Activated CD4-positive, CD25-positive, alpha-beta regulatory T cell treated with anti-CD3 and anti-CD28 coated beads, Interleukin-2, amount 50 U/mL, for 24 hours (primary cell): ENCODE measurements around the gene AUTS2.

ENCODE experiments used
- ATAC-seq, 2 donors: fragments of 150-1000 bp; cut with Tn5 transposase; one replicate each; pipeline ENCODE4 v1.10.0; 2021; ENCODE audit warnings: mild to moderate bottlenecking in 1 of 2, moderate library complexity in 1 of 2

Gene AUTS2

DNA sequence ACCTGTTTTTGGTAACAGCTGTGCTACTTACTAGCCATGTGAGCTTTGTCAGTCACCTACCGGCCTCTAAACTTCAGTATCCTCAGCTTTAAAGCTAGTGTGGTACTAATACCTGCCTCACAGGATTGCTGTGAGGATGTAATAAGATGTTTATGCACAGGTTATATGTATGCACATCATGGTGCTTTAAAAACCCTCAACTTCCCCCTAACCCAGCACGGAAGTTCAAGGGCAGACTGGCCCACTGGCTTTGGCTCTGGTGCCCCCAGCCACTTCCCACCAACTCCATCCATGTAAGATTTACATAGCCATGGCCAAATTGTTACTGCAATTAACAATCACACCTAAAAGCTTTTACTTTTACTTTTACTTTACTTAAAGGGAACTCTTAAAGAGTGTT lies 857.6 kb downstream of the AUTS2 start:
- no peak for ATAC-seq

DNA sequence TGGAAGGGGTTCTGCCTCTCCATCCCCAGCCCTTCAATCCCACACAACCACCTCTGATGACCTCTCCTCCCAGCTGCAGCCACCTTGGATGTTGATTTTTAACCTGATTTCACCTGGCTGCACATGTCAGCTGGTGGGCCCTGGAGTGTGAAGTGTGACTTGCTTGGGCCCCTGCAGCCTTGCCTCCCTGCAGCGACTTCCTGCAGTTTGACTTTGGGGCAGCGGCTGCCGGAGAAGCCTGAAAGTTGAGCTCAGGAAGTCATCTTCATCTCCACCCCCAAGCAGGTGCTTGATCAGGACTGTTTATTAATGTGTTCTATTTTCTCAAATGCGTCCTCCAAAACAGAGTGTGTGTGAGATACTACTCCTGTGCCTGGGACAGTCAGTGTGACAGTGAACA lies 858.4 kb downstream of the AUTS2 start:
- ATAC-seq: no peak

DNA sequence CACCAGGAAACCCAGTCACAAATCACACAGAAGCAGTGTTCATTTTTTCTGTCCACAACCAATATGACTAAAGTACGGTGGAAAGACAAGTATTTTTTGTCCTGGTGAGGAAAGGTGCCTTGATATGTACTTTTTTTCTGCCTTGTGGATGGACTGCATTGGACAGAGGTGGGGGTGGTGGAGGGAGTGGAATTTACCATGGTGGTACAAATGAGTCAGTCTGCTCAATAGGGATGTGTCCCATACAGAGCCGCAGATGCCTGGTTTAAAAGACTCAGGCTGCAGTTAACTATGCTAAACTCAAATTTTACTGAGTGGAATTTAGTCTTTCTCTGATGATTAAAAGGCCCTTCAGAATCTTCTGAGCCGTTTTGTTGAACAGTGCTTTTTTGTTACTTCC lies 859.2 kb downstream of the AUTS2 start:
- no peak for ATAC-seq

DNA sequence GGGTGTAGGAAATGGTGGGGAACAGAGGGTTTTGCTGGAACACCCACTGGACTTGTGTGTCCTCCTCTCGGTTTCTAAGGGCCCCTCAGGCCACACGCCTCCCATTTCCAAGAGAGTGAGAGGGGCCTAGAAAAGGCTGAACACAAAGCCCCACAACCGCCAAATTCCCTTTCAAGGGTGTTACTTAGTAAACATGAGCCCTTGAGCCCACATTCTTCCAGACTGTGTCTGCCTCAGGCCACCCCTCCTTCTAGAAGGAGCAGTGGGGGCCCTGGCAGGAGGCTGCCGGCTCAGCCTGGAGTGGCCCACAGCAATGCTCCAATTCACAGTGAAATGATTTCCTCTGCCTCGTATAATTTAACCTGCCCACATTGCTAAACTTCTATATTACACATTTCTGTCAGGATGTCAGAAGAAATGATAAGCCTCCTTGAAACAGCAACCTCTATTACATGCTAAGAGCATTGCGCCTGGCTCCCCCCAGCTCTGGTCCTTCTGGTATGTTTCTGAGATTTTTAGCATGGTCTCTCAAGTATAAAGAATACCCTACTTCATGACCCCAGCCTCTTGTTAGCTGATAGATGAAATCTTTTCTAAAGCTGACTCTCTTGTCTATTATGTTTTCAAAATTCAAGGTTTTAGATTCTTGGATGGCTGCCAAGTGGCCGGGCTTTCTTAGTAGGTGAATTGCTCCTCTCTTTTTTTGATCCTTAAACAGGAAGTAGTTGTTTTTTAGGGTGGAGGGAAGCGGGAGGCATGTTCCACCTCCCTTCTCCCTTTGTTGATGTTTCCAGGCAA lies 859.8 kb downstream of the AUTS2 start:
- ATAC-seq: no peak

DNA sequence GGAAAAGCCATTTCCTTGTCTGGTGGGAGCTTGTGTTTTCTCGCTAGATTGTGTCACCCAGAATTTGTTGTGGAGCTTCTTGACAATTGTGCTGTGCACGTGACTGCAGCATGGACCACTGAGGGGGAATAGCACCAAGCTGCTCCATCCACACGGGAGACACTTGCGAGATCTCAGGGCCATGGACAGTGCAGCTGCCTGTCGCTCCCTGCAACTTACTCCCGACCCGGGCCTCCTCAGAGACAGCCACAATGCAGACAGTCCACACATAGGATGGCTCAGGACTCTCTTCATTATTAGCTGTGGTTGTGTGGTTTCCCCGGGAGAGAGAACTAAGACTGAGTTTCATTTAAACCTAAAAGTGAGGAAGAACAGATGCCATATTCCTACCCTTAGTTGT lies 860.5 kb downstream of the AUTS2 start:
- no peak for ATAC-seq

DNA sequence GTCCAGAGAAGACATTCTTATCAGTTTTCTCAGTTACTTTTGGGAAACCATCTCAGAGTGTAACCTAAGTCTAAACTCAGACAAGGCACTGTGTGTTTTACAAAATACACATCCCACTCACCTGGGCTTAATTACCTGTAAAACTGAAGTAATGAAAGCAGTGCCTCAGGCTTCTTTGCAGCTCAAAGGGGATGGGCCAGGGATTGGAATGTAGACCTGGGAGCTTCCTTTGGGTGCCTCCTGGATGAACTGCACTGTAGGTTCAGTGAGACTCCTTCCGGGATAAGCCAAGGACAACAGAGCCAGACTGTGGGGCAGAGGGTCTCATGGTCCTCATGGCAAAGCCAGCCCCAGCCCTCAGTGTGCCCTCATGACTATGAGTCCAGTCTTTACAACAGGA lies 861.3 kb downstream of the AUTS2 start:
- ATAC-seq: no peak

DNA sequence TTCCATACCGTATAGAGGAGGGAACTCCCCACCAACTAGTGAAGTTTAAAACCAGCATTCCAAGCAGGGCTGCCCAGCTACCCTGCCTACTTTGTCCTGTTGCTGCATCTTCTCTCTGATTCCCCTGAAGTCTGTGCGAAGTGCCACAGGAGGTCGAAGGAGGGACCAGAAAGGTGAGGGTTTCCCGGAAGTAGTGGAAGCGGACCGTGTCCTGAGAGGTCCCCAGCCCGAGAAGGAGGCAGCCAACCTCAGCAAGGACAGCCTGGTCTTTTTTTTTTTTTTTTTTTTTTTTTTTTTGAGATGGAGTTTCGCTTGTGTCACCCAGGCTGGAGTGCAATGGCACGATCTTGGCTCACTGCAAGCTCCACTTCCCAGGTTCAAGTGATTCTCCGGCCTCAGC lies 861.8 kb downstream of the AUTS2 start:
- no peak for ATAC-seq

DNA sequence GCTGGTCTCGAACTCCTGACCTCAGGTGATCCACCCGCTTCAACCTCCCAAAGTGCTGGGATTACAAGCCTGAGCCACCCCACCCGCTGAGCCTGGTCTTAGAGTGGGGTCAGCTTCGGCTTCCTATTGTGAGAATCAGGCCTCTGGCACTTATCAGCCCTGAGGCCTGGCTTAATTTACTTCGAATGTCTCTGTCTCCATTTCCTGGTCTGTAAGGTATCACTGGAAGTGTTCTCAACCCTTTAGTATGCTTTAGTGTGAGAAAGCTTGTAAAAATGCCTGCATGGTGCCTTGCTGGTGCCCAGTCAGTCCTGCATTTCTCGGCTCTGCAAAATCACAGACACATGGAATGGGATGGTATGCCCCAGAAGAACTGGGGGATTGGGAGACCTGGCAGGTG lies 862.3 kb downstream of the AUTS2 start:
- ATAC-seq: no peak

DNA sequence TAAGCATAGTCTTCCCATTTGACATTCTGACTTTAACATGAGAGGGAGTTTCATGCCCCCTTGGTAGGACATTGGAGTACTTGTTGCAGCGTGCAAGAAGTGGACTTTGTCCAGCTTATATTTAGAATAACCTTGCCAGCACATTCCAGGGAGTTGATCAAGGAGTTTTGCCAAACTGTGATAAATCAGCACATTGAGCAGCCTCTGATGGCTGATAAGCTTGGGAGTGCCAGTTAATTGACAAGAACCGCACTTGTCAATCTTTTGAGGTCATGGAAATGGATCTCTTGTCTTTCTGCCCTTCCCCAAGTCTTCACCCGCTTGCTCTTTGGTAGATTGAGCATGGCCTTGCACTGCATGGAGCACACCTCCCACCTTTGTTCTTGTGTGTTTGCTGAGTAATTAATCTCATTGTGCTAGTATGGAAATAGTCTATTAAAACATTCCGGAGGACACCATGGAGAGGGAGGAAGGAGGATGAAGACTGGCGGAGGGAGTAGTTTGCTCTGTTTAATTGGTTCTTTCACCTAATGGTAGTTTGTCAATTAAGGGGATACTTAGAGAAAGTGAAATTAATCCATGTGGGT lies 865.2 kb downstream of the AUTS2 start:
- ATAC-seq: no peak

DNA sequence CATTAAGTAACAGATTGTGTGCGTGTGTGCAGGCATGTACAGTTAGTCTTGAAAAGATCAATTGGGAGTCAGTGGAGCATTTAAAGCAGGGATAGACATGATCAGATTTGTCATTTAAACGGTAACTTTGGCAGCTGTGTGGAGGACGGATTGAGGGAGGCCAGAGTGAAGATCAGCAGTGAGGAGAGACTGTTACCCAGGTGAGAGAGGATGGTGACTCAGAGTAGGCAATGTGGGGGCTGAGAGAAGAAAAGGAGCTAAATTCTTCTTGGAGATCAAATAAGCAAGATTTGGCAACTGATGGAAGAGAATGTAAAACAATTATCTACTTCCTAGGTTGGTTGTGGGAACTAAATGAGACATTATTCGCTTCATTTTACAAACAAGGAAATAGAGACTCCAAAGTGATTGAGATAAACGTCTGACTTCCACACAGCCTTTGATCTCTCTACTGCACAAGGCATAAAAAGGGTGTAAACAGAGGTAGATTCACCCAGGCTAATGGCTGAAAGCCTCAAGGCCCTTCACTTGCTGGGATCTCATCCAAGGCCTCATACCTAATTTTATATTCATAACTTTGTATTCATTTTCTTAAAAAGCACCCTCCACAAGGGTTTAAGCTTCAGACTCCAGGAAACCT lies 868.6 kb downstream of the AUTS2 start:
- no peak for ATAC-seq

DNA sequence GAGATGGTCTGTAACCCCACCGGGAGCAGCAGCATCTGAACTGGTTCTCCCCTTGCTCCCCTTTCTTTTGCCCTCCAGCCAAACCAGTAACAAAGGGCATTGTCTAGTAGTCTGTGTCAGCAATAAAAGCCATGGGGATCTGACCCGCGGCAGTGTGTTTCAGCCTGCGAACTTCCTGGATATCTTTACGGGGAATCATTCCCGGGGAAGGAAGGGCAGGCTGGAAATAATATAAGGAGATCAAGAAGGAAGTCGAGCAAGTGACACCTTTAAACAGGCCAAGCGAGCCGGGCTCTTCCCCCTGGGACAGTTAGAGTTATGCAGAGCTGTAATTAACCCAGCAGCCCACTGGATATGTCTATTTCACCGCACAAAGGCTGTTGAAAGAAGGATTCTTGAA lies 872.5 kb downstream of the AUTS2 start:
- no peak for ATAC-seq

DNA sequence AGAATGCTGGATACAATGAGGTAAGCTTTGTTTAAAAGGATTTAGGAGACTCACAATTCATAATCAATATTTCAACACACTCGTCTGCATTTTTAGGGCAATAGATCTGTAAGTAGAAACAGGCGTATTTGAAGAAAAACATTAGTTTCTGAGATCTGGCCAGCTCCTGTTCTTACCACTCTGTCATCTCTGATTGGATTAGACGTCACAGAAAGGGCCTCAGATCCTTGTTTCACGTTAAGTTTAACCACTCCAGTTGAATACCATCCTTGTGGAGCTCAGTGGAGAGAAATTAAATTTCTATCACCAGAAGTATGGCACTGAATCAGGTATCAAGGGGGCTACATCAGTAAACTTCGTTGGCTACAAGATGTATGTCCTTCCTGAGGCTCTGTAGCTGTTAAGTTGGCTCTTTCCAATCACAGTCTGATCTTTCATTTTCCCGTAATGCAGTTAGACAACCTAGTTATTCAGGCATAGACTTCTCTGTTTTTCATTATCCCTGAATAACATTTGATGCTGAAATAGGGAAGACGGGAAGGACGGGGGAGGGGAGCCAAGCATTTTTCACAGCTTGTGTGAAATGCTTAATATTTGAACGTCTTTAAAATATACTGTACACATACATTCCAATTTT lies 874.4 kb downstream of the AUTS2 start:
- ATAC-seq: no peak

DNA sequence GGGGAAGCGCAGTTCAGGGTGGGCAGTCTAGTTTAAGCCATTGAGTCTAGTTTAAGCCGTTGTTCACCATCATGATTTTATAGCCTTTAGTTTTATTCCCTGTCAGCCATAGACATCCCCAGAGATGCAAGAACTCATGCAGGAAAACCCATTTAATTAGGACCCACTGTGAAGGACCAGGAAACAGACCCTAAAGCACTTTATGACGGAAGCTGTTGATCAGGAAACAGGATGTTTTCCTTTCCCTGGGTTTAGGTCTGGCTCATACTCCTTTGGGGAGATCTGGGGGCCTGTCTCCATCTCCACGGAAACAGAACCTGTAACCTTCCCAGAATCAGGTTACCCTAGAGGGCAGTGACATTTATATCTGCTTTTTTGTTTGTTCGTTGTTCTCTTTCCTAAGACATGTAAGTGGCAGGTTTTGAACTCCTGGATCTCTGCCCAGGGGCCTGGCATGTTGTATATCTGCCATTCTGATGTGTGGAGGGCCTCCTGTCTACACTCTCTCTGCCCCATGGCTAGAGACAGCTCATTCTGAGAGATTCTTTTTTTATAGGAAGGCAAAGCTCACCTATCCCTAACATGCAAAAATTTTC lies 876.5 kb downstream of the AUTS2 start:
- no peak for ATAC-seq

DNA sequence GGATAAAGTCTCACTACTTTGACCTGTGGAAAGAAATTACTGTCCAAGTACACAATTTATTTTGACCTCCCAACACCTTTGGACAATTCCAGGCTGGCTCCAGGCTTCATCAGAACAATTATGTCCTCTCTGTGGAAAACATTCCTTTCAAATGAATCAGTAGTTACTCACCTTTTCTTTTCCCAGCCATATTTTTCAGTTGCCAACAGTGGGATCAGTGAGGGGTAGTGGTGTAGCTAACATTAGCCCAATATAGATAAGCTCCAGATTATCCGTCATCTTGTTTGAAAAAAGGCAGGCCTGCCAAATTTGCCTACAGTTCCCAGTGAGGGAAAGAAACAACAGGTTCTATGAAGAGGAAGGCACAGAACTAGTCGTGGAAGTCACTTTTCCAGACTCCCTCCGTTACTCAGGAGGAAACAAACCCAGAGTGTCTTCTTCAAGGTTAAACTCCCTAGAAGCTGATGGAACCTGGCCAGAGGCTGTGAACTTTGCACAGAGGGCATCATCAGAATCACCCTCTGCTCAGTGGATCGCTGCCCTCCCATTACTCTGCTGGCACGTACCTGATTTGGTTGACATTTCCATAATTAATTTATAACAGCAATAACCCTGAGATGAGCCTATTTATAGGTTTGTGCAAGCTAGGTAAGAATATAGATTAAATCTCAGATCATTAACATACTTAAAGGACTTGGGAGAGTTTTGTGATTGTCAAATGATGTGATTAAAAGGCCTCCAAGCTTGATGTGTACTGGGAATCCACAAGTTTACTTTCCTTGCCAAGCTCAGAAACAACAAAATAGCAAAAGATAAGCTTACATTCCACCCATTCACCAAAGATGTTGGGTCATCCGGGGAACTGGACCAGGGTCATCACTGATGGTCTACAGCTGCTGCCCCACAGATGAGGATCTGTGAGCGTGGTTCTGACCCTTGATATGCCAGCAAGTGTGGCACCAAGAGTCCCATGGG lies 879.0 kb downstream of the AUTS2 start:
- ATAC-seq: no peak

DNA sequence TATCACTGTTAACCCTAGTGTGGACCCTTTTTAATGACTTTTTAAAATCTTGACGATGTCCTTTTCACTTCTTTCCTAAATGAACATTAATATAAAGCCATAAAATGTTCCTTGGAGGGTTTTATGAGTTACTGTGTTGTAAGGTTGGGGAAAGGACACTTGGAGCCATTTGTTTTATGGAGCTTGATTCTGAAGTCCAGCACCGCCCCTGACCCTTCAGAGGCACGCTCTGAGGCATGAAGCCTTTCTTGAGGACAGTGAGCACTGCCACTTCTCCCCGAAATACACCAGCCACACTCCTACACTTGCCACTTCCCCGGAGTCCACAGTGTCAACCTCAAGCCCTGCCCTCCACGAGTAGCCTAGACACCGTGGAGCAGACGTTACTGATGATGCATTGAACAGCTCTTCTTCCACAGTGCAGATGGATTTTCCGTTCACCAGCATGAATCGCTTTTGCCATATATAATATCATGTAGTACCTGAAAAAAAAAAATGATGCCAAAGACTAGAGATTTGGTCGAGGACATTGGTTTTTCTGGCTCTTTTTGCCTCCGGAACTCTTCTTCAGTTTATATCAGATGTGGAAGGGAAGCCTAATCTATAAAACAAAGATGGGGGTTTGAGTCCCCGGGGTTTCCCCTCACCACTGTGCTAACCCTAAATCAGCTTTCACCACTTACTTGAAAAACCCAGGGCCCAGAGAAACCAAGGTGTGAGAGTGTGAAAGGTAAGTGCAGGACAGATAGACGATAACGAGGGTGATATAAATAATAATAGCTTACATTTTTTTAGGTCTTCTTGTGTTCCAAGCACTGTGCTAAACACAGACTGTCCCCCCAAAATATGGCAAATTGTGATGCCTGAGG lies 881.1 kb downstream of the AUTS2 start:
- no peak for ATAC-seq

DNA sequence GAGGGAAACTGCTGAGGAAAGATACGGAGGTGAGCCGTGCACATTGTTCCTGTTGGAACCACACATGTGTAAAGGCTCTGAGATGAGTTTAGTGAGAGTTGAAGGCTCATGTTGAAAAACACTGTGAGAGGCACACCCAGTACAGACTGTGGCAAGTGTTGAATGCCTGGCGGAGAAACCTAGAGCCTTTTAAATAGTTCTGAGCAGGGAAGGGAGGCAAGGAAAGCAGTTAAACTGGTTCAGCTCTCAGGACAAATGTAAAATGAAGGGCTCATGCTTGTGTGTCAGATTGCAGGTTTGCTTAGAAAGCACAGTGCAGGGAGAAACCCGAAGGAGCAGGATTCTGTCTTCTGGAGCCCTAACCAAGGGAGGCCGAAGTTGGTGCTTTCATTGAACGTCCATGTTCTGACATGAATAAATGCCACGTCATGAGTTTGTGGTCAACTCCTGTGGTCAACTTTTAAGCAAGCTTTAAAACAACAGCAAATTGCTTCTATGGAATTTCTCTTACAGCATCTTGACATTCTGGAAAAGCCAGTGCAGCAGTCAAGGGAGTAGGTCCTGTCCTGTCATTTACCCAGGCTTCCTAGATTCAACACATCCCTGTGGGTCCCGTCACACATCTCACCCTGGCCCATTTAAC lies 882.8 kb downstream of the AUTS2 start:
- ATAC-seq: no peak

DNA sequence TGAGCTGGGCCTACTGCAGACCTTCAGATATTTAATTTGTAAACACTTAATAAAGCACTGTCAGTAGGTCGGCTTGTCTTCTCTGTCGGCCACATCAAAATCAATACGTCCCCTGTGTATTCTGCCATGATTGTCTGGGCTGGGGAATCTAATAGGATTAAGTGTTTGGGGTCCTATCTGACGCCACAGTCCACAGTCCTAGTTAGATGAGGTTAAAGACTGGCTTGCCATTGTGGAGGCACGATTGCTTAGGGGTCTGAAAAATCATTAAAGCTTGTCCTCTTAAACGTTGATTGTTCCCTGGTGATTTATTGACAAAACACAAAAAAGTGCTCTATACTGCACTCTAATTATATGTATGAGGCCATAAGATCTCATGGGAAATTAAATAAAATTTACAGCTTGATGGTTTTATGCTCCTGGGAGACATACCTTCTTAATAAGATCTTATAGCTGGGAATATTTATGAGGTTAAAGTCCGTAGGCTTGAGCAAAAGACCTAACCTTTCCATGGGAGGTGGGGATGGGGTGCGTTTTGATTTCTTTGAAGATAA lies 883.4 kb downstream of the AUTS2 start:
- no peak for ATAC-seq

DNA sequence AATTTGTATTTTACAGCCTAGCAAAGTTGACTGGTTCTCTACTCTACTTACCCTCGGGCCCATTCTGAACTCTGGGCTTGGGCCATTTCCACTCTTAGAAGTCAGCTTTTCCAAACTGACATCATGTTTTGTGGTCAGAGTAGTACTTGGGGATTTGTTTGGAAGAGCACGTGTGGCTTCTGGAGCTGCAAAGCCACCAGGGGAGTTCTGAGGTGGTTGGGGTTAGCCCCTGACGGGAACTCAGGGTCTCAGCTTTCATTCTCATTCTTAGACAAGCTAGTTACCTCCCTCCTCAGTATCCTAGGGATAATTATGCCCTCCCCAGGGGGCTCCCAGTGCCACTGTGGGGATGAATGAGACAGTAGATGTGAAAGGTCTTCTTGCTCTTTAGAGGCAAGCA lies 886.0 kb downstream of the AUTS2 start:
- no peak for ATAC-seq

DNA sequence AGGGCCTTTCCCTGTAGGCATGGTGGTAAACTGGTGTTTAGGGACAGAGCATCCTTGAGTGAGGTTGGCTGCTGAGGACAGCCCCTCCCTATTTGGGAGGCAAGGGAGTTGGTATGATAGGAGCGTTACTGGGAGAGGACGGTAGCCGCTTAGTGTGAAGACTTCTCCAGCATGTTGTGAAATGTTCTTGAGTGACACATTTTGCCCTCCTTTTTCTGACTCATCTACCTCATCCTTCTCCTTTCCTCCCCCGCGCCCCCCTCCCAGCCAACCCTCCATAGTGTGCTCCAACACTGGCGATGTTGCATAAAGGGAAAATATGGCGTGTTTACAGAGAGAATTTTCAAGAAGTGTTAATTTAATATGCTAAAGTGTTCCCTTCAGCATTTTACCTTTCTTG lies 888.7 kb downstream of the AUTS2 start:
- ATAC-seq: no peak

DNA sequence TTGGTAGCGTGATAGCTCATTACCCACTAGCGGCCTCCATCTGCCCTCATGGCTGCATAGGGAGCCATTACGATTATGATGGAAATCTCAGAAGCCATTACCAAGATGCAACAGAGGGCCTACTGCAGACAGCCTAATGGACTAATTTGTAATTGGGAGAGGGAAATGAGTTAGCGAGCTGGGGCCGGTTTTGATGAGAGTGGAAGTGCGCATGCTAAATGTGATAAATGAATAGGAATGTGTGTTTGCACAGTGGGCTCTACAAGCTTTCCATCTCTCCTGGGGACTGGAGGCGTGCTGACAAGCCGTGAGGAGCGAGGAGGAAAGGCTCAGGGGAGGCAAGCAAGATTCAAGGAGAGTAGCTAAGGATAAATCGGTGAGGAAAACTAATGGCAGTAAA lies 889.2 kb downstream of the AUTS2 start:
- no peak for ATAC-seq
